ENCODE measurements around the gene CADPS.

The CADPS gene

DNA sequence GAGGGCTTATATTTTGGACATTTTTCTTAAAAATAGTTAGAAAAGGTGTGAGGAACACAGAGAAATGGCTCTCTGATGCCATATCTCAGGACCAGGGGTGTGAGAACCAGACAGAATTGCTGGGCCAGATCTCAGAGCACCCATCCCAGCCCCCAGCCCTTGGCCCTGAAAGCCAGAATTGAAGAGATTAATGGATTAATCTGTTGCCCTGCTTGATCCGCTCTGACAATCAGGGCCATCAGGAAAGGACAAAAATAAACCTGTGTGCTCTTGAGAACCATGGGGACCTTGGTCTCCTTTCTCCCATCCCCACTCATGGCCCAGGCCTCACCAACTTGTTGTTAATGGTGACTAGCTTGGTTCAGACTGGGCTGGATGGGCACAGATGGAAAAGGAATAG, 113.5 kb downstream of the CADPS start:
- DNase-seq (ENCODE audit: low read depth): no peak
- no peak overlapping the region for H3K4me3 ChIP-seq (ENCODE audit: low read depth, low read length)

GRCh38 chr3:62761311-62761710, 113.9 kb downstream of the CADPS start:
- DNase-seq (ENCODE audit: low read depth): no peak
- H3K4me3 ChIP-seq (ENCODE audit: low read depth, low read length): no peak overlapping the region

DNA sequence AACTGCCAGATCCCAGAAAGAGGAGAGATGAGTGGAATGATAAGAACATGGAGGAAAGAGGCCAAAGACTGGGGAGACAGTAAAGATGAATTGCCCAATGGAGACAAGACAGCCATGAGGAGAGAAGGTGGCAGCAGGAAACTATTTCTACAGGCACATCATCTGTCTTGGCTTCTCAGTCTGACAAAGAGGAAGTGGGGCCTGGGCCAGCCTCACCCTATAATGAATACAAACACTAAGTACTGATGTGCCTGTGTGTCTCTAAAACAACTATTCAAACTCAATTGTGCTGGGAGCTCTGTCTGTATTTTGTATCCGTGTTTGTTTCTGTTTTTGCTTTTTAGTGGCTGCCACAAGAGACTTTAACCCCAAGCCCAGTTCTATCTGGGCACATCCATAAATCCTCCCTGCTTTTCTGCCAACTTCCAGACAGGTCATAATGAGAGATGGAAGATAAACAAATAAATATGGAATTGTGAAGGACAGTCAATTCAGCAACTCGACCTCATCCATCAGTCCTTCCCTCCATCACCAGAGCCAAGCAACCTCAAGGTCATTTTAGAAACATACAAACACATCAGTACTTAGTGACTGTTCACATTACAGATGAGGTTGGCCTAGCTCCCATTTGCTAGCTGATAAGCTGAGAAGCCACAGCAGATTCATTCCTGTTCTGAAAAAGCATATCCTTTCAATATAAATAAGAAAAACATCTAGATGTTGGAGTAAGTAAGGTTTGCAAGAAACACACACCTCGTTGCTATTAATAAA, 116.7 kb downstream of the CADPS start:
- no peak for DNase-seq (ENCODE audit: low read depth)
- no peak overlapping the region for H3K4me3 ChIP-seq (ENCODE audit: low read depth, low read length)

DNA sequence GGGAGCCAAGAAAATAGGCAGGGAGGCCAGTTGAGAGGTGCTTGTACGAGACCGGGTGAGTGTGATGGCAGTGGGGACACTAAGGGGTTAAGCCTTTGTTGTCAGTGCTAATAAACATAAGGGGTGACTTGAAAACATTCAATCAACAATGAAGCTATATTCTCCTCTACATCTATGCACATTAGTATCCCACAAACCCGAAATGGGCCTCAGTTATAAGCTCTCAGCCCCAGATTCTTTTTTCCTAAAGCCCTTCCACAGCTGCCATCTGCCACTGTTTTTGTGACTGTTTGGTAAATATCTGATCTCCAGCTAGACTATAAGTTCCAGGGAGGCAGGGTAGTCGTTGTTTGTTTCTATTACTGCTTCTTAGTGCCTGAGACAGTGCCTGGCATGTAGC, 118.2 kb downstream of the CADPS start:
- H3K4me3 ChIP-seq (ENCODE audit: low read depth, low read length): no peak overlapping the region
- no peak for DNase-seq (ENCODE audit: low read depth)

DNA sequence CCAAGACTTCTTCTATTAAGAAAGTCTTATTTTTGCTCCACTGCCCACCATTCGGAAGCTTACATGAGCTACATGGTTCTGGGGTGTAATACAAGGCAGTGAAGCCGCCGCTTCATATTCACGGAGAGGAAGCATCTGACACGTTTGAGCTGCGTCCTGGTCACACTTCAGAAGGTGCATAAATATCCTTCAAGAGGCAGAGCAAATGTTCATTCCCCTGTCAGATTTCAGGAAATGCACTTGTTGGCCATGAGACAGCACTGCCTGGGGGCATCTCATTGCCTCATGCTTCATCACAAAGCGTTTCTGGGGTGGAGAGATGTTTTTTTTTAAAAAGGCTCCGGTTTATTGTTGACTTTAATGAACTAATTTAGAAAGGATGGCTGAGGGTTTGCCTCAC, 119.9 kb downstream of the CADPS start:
- no peak for DNase-seq (ENCODE audit: low read depth)
- no peak overlapping the region for H3K4me3 ChIP-seq (ENCODE audit: low read depth, low read length)

DNA sequence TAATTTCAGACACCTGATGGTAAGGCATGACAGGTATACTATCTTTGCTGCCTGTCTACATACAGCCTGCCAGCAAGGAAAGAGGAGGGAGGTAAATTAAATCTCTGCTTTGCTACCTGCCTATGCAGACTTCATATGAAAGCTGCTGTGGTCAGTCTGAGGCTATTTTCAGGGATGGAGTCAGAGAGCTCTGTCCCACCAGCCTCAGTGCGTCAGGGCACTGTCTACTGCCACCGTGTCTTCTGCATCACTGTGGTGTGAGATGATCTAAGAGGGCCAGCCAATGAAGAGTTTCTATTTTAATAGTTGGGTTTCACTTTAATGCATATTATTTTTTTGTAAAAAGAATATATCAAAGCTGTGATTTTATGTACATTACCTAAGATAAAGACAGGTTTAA, 125.6 kb downstream of the CADPS start:
- H3K4me3 ChIP-seq (ENCODE audit: low read depth, low read length): no peak overlapping the region
- DNase-seq (ENCODE audit: low read depth): no peak

GRCh38 chr3:62749130-62749529, 126.1 kb downstream of the CADPS start:
- DNase-seq (ENCODE audit: low read depth): no peak

GRCh38 chr3:62737449-62737848, 137.8 kb downstream of the CADPS start:
- DNase-seq (ENCODE audit: low read depth): no peak
- H3K4me3 ChIP-seq (ENCODE audit: low read depth, low read length): no peak overlapping the region

More at GRCh38 chr3:62749130-62749529, 126.1 kb downstream of the CADPS start:
- no peak overlapping the region for H3K4me3 ChIP-seq (ENCODE audit: low read depth, low read length)

DNA sequence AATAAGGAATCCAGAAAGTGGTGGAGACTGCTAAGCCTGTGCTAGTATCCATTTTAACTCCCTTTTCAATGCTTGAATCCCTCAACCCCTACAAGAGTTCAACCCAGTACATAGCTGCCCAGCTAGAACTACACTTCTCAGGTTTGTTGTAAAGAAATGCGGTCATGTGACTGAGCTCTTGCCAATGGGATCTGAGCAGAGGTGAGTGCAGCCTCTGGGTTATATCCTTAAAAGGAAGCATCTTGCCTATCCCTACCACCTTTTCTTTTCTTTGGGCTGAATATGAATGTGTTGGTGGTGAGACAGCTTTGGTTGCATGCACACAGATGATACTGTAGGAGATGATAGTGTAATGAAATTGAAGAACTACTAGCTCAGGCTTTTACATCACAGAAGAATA, 139.7 kb downstream of the CADPS start:
- H3K4me3 ChIP-seq (ENCODE audit: low read depth, low read length): no peak overlapping the region
- no peak for DNase-seq (ENCODE audit: low read depth)

DNA sequence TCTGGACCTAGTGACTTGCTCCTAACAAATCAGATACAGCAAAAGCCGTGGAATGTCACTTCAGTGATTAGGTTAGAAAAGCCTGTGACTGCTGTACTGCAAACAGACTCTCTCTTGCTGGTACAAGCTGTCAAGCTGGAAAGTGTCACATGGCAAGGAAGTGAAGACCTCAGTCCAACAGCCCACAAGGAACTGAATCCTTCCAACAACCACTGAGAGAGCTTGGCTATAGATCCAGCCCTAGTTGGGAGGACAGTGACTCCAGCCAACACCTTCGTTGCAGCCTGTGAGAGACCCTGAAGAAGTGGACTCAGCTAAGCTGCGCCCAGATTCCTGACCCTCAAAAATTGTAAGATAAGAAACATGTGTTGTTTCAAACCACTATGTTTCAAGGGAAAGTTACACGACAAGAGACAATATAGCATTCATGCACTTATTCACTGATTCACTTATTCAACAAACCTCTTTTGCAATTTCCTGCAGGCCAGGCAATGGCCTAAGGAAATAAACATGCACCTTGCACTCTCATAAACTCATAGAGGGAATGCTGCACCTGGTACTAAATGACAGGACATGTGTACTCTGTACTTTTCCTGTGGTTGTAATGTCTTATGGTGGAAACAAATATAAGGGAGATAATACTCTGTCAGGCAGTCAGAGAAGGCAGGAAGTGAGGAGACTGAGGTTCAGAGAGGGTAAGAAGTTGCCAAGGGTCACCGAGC, 142.9 kb downstream of the CADPS start:
- DNase-seq (ENCODE audit: low read depth): no peak
- H3K4me3 ChIP-seq (ENCODE audit: low read depth, low read length): no peak overlapping the region

- DNase-seq (ENCODE audit: low read depth): no peak
- H3K4me3 ChIP-seq (ENCODE audit: low read depth, low read length): no peak overlapping the region
Measured at GRCh38 chr3:62727981-62728380, 147.2 kb downstream of the CADPS start.

GRCh38 chr3:62727536-62727935, 147.7 kb downstream of the CADPS start:
- H3K4me3 ChIP-seq (ENCODE audit: low read depth, low read length): no peak overlapping the region
- DNase-seq (ENCODE audit: low read depth): no peak

- H3K4me3 ChIP-seq (ENCODE audit: low read depth, low read length): no peak overlapping the region
- DNase-seq (ENCODE audit: low read depth): no peak
Measured at GRCh38 chr3:62724503-62724902, 150.7 kb downstream of the CADPS start.

GRCh38 chr3:62723914-62724217, 151.3 kb downstream of the CADPS start:
- DNase-seq (ENCODE audit: low read depth): no peak

GRCh38 chr3:62723166-62723913, 151.9 kb downstream of the CADPS start:
- no peak overlapping the region for H3K4me3 ChIP-seq (ENCODE audit: low read depth, low read length)
- DNase-seq (ENCODE audit: low read depth): no peak

More at GRCh38 chr3:62723914-62724217, 151.3 kb downstream of the CADPS start:
- no peak overlapping the region for H3K4me3 ChIP-seq (ENCODE audit: low read depth, low read length)

GRCh38 chr3:62722344-62722743, 152.9 kb downstream of the CADPS start:
- DNase-seq (ENCODE audit: low read depth): no peak

DNA sequence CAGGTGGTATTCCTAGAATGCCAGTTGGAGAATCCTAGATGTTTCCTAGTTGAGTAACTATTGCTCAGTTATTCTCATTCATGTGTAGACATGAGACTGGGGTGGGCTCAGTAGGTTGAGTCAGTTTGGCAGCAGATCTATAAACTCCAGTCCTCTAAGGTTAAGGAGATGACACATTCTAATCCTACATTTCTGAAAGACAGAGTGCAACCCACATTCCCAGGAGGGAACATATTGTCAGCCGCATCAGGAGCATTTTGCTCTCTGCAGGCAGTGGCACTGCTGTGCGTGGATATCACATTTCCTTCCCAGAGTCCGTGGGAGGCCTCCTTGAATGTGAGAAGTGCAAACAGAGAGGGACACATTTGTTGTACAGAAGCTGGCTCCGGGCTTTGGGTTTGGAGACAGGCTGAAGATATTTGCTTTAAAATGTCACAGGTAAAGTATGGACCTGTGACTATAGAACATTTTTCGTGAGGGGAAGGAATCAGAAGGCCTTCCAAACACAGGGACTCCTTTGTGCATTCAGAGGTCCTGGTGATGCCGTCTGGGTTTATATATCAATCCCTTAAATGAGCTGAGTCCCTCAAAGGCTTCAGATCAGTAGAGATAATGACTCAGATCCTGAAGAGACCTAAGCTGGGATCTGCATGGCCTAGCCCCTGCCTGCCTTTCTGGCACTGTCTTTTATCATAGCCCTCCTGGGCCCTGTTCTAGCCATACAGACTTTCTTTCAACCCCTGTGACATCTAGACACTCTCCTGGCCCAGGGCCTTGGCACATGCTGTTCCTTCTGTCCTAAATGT, 156.5 kb downstream of the CADPS start:
- H3K4me3 ChIP-seq (ENCODE audit: low read depth, low read length): no peak overlapping the region

More at GRCh38 chr3:62722344-62722743, 152.9 kb downstream of the CADPS start:
- H3K4me3 ChIP-seq (ENCODE audit: low read depth, low read length): no peak overlapping the region

DNA sequence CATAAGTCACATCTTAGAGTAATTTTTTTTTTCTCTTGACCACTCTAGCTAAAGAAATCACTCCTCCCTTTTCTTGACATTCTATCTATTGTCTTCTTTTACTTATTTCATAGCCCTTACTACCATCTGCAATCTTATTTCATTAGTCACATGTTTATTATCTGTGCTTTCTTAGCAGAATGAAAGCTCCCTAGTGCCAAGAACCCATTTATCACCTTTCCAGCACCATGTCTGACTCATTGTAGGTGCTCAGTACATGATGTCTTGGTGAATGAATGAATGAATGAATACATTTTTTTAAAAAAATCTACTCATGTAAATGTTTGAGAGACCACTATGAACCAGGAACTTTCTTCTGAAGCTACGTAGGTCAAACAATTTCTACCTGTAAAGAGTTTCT, 157.2 kb downstream of the CADPS start:
- no peak for DNase-seq (ENCODE audit: low read depth)
- no peak overlapping the region for H3K4me3 ChIP-seq (ENCODE audit: low read depth, low read length)

More for the DNA sequence above, 156.5 kb downstream of the CADPS start:
- no peak for DNase-seq (ENCODE audit: low read depth)

GRCh38 chr3:62712746-62713145, 162.5 kb downstream of the CADPS start:
- DNase-seq (ENCODE audit: low read depth): no peak
- no peak overlapping the region for H3K4me3 ChIP-seq (ENCODE audit: low read depth, low read length)

DNA sequence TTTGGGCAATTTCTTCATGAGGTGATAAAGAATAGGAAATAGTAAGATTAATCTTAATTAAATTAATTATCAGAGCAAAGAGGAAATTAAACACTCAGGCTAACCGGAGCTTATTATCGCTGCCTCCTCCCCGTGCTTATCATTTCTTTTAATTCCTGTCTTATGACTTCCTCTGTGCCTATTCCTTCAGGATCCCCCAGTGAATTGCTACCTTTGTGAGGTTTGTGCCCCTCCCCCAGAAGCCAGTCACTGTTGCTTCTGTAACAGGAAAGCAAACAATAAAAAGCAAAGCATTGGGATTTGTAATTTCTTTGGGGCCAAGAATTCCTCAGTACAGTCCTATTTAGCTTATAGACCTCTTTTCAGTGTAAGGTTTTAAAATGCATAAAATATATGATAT, 164.5 kb downstream of the CADPS start:
- H3K4me3 ChIP-seq (ENCODE audit: low read depth, low read length): no peak overlapping the region
- no peak for DNase-seq (ENCODE audit: low read depth)
